HepG2 (cell line): ENCODE results near the gene CISH. TPM values are rescaled to one million over a fixed set of nuclear protein-coding genes. Genes with fewer than 3 reads are reported as not detected.

Source experiments
- ATAC-seq: fragments of 200-7000 bp; cut with Tn5 transposase; 3 replicates; pipeline ENCODE4 v1.9.1; 2020; ENCODE audit warnings: mild to moderate bottlenecking, moderate library complexity
- BruUV-seq: library from RNA; stranded (reverse); fragments of 400-500 nt; replicated peaks from 2 replicates; lab custom pipeline; 2021; lab: Mats Ljungman, UMichigan
- CTCF ChIA-PET: fragments of 300-600 bp; formaldehyde crosslinking; extraction: SDS; loops from one replicate; lab custom pipeline; 2021; ENCODE audit warnings: low total read pairs, inconsistent platforms, low intra/inter-chr PET ratio; lab: Yijun Ruan, JAX
- POLR2A ChIA-PET: fragments of 350-600 bp; sonication (Branson Sonifier 250); formaldehyde crosslinking; loops from one replicate; lab custom pipeline; 2020; ENCODE audit warnings: antibody characterized with exemption, inconsistent platforms; lab: Yijun Ruan, JAX
- DNase-seq: peaks from one replicate; pipeline ENCODE4 v3.0.0-alpha.2; 2015; ENCODE audit warnings: low spot score
- FAIRE-seq: peaks from 3 replicates; lab custom pipeline; 2011; peaks lifted over from hg19 to GRCh38; lab: Jason Lieb, UNC
- H2AFZ ChIP-seq: one replicate; pipeline ENCODE4 v1.6.1; 2011; ENCODE audit warnings: low read length, inconsistent platforms
- H3K27ac ChIP-seq: fragments of 300-600 bp; 3 replicates; pipeline ENCODE4 v1.8.0; 2011; ENCODE audit warnings: mixed run types, mild to moderate bottlenecking, mixed read lengths, low read length, inconsistent platforms; ENCODE audit not compliant: insufficient read depth; ENCODE audit errors: extremely low read length
- H3K27me3 ChIP-seq, 2 experiments: fragments of 200-600 bp in 1 of 2; 2 replicates in 1 of 2; 3 replicates in 1 of 2; pipeline versions ENCODE4 v1.6.0 to v1.8.0; 2011; ENCODE audit warnings: low read length in 2 of 2, mild to moderate bottlenecking in 2 of 2, moderate library complexity in 2 of 2, inconsistent platforms in 1 of 2; ENCODE audit not compliant: insufficient read depth in 2 of 2, control insufficient read depth in 1 of 2
- H3K36me3 ChIP-seq, 2 experiments: fragments of 200-600 bp in 1 of 2; replicated peaks in 1 of 2; 2 replicates in 1 of 2; 3 replicates in 1 of 2; pipeline versions ENCODE4 v1.5.1 to v1.8.0; 2011; ENCODE audit warnings: low read length in 2 of 2, inconsistent platforms in 1 of 2; ENCODE audit not compliant: insufficient read depth in 2 of 2, control insufficient read depth in 1 of 2
- H3K4me1 ChIP-seq: 2 replicates; pipeline ENCODE4 v1.5.1; 2012; ENCODE audit warnings: low read length, inconsistent platforms; ENCODE audit not compliant: insufficient read depth
- H3K4me2 ChIP-seq: 2 replicates; pipeline ENCODE4 v1.6.0; 2011; ENCODE audit warnings: low read depth, low read length, inconsistent platforms
- H3K4me3 ChIP-seq, 3 experiments: fragments of 200-600 bp in 1 of 3; sonication (generic), shearing (Covaris generic) in 1 of 3; replicated peaks in 1 of 3; 2 replicates each; pipeline ENCODE4 v1.5.1; 2011 to 2016; ENCODE audit warnings: low read length in 3 of 3, inconsistent platforms in 2 of 3, low read depth in 2 of 3, mild to moderate bottlenecking in 2 of 3, control low read depth in 1 of 3, mixed read lengths in 1 of 3; ENCODE audit not compliant: insufficient read depth in 1 of 3
- H3K79me2 ChIP-seq: one replicate; pipeline ENCODE4 v1.6.1; 2011; ENCODE audit warnings: low read length, inconsistent platforms; ENCODE audit not compliant: insufficient read depth
- H3K9ac ChIP-seq: 2 replicates; pipeline ENCODE4 v1.6.0; 2011; ENCODE audit warnings: mild to moderate bottlenecking, low read depth, low read length, inconsistent platforms; ENCODE audit not compliant: insufficient read depth
- H3K9me3 ChIP-seq: 2 replicates; pipeline ENCODE4 v1.5.1; 2012; ENCODE audit warnings: mild to moderate bottlenecking, low read length
- H4K20me1 ChIP-seq: 2 replicates; pipeline ENCODE4 v1.6.0; 2011; ENCODE audit warnings: inconsistent platforms, mild to moderate bottlenecking, low read length, moderate library complexity; ENCODE audit not compliant: insufficient read depth
- BCL6 ChIP-seq: IDR thresholded peaks from 2 replicates; pipeline ENCODE4 v1.6.1; 2016; ENCODE audit warnings: missing genetic modification reagents, missing compliant biosample characterization
- FOXC1 ChIP-seq: sonication (generic); formaldehyde crosslinking; IDR thresholded peaks from 2 replicates; pipeline ENCODE4 v1.8.0; 2022; ENCODE audit warnings: mild to moderate bottlenecking, missing genetic modification reagents, borderline replicate concordance
- SAFB2 ChIP-seq: sonication (generic); formaldehyde crosslinking; IDR thresholded peaks from 2 replicates; pipeline ENCODE4 v1.5.1; 2020; ENCODE audit warnings: missing genetic modification reagents, low read depth, mild to moderate bottlenecking, borderline replicate concordance
- TOE1 ChIP-seq: sonication (generic); formaldehyde crosslinking; IDR thresholded peaks from 2 replicates; pipeline ENCODE4 v1.4.0; 2020; ENCODE audit warnings: mild to moderate bottlenecking, missing genetic modification reagents
- ZNF207 ChIP-seq: fragments of 450-650 bp; IDR thresholded peaks from 2 replicates; pipeline ENCODE4 v1.6.1; 2016; ENCODE audit warnings: antibody characterized with exemption, borderline replicate concordance
- WGBS: methylation state at CpG from one replicate; pipeline ENCODE4 v1.1.6; 2017; ENCODE audit warnings: low lambda C conversion rate; 5-methylcytosine and 5-hydroxymethylcytosine counted together
- in situ Hi-C: cut with HindIII; loops from 2 replicates; pipeline ENCODE4 v1.10.0; 2017; ENCODE audit warnings: low pct_unique_long_range_greater_than_20kb; ENCODE audit not compliant: extremely low pct_ligation_motif_present
- intact Hi-C: fragments of 100-400 bp; cut with micrococcal nuclease; formaldehyde crosslinking; loops from one replicate; pipeline ENCODE4 v1.10.0; 2022; ENCODE audit not compliant: unreplicated experiment
- polyA plus RNA-seq, 8 experiments: library from polyadenylated mRNA; depleted of rRNA in 3 of 8; stranded (reverse) in 7 of 8; unstranded in 1 of 8; fragments of >200 nt; fragmentation: Illumina TruSeq in 4 of 8; extraction: Trizol in 4 of 8; gene quantifications; 2 replicates each; pipeline versions ENCODE4 v1.2.1 to v1.2.3, GENCODE V29; 2011 to 2016; ENCODE audit warnings: low read depth in 4 of 8, missing spikeins in 1 of 8, mixed read lengths in 1 of 8; ENCODE audit not compliant: insufficient read depth in 1 of 8
- total RNA-seq, 5 experiments: library from RNA; depleted of rRNA; stranded (reverse); fragments of >200 nt; fragmentation: Illumina TruSeq; extraction: Trizol; gene quantifications; 2 replicates each; pipeline ENCODE4 v1.2.3, GENCODE V29; 2016; ENCODE audit warnings: low read depth in 1 of 5
- TF ChIP-seq, protein P1 (sequence below): sonication (generic); formaldehyde crosslinking; IDR thresholded peaks from 2 replicates; pipeline ENCODE4 v1.5.1; 2020; ENCODE audit warnings: mild to moderate bottlenecking, missing genetic modification reagents, moderate library complexity

The CISH gene
- total and polyA plus RNA-seq, 2 of the 13 experiments (the other 11 are each of a cell fraction or from before 2014, with no cell fraction given), result 0.91 to 1.5 TPM

DNA sequence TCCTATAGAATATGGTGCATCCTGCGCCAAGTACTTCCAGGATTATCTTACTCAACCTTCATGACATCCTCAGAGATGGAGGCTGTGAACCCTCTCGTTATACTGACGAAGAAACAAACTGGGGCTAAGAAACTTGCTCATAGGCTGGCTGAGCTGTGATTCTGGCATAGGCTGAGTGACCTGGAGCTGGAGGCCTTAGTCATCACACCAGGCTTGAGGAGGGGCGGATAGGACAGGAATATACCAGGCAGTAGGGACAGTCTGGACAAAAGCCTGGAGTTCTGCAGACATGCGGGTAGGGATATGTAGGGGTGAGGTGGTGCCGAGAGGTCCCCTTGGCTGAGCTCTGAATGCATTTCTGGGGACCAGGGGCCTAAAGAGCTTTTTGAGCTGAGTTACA lies 24.2 kb downstream of the CISH start:
- Histone ChIP-seq H3K27me3 (no peaks in the 10 kb centered on the region; a peak in 1 of 5 replicates), H3K4me3 (no peak overlapping the region), H4K20me1 (no peaks in the 10 kb centered on the region), H3K36me3 (no peaks in the 10 kb centered on the region)
- POLR2A ChIA-PET, result interaction anchor here (1.2 to 3.8 kb wide), 5 partner anchors 14 to 29 kb away, joined by 3 to 34 read pairs (median 8); partner anchors contain the start of genes CISH and HEMK1
- no peak for FAIRE-seq
- intact Hi-C loops, result no loop called here
- no peak for TF ChIP-seq TOE1 (CRISPR knock-in tag)
- 0 out of 2 replicates have a peak, but pooled peaks have one; percentile 7 for TF ChIP-seq FOXC1 (CRISPR knock-in tag)
- TF ChIP-seq, all 625 proteins: peak for 1
- ATAC-seq (no peak), DNase-seq (no peak)
- in situ Hi-C loops, result no loop called here
- Histone ChIP-seq H3K79me2 (no peaks in the 10 kb centered on the region), H3K9ac (peak overlapping the region; percentile 79; the same call in 1 of the 2 replicates), H3K4me2 (no peak overlapping the region), H3K4me1 (peaks cover 100% of the 10 kb centered on the region), H3K27ac (peak overlapping the region; percentile 99), H3K9me3 (no peaks in the 10 kb centered on the region), H2AFZ (no peak overlapping the region)
- no TSS peak for BruUV-seq
- 95% methylated on average over 5 of the region's 6 CpGs for WGBS
- CTCF ChIA-PET, result interaction anchor here (1.0 kb wide), 1 partner anchor 27 kb away, joined by 3 read pairs; no protein-coding TSS in a partner anchor

DNA sequence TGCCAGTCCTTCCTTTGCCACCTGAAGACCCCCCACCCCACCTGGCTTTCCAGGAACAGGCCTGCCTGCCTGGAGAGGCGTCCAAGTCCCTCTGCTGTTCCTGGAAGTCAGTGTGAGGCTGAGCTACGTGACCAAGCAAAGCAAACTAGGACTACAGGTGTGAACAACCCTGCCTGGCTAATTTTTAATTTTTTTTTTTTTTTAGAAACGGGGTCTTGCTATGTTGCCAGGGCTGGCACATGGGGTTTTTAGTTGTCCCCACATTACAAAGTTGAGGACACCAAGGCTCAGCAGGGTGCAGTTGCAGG lies 24.9 kb downstream of the CISH start:
- no peak for FAIRE-seq
- 51% methylated on average over 3 of the region's 3 CpGs for WGBS
- Histone ChIP-seq H3K4me1 (peaks cover 100% of the 10 kb centered on the region), H3K27me3 (no peaks in the 10 kb centered on the region; a peak in 1 of 5 replicates), H3K27ac (peak overlapping the region; percentile 99), H3K79me2 (no peaks in the 10 kb centered on the region), H3K4me3 (no peak overlapping the region), H3K9me3 (no peaks in the 10 kb centered on the region), H3K4me2 (no peak overlapping the region), H4K20me1 (no peaks in the 10 kb centered on the region), H2AFZ (no peak overlapping the region), H3K36me3 (no peaks in the 10 kb centered on the region), H3K9ac (no peak overlapping the region)
- ATAC-seq, result no peak
- intact Hi-C loops (no loop called here), in situ Hi-C loops (no loop called here)
- no peak for DNase-seq
- CTCF ChIA-PET, result no interaction called here
- POLR2A ChIA-PET, result interaction anchor here (1.1 to 3.8 kb wide), 6 partner anchors 15 to 798 kb away, joined by 3 to 34 read pairs (median 7); partner anchors contain the start of genes CISH, HEMK1, MANF and MAPKAPK3
- TF ChIP-seq BCL6 (CRISPR knock-in tag), result peak; percentile 93
- 0 out of 2 replicates have a peak, but pooled peaks have one; percentile 4 for TF ChIP-seq SAFB2 (CRISPR knock-in tag)
- TF ChIP-seq ZNF207, result no peak
- TF ChIP-seq, protein P1, sequence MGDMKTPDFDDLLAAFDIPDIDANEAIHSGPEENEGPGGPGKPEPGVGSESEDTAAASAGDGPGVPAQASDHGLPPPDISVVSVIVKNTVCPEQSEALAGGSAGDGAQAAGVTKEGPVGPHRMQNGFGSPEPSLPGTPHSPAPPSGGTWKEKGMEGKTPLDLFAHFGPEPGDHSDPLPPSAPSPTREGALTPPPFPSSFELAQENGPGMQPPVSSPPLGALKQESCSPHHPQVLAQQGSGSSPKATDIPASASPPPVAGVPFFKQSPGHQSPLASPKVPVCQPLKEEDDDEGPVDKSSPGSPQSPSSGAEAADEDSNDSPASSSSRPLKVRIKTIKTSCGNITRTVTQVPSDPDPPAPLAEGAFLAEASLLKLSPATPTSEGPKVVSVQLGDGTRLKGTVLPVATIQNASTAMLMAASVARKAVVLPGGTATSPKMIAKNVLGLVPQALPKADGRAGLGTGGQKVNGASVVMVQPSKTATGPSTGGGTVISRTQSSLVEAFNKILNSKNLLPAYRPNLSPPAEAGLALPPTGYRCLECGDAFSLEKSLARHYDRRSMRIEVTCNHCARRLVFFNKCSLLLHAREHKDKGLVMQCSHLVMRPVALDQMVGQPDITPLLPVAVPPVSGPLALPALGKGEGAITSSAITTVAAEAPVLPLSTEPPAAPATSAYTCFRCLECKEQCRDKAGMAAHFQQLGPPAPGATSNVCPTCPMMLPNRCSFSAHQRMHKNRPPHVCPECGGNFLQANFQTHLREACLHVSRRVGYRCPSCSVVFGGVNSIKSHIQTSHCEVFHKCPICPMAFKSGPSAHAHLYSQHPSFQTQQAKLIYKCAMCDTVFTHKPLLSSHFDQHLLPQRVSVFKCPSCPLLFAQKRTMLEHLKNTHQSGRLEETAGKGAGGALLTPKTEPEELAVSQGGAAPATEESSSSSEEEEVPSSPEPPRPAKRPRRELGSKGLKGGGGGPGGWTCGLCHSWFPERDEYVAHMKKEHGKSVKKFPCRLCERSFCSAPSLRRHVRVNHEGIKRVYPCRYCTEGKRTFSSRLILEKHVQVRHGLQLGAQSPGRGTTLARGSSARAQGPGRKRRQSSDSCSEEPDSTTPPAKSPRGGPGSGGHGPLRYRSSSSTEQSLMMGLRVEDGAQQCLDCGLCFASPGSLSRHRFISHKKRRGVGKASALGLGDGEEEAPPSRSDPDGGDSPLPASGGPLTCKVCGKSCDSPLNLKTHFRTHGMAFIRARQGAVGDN, result 0 out of 2 replicates have a peak, but pooled peaks have one; percentile 17
- BruUV-seq, result no TSS peak
